HL-60 (cell line): ENCODE data around the gene RUNX1.

ENCODE experiments used
- DNase-seq, 2 experiments: peaks; one replicate each; pipeline ENCODE4 v3.0.0-alpha.2; 2010 to 2020; ENCODE audit warnings: low read depth in 1 of 2, low spot score in 1 of 2
- H3K27ac ChIP-seq: fragments of 250-450 bp; sonication (Bioruptor Pico); replicated peaks from 2 replicates; pipeline ENCODE4 v1.5.1; 2020; ENCODE audit warnings: mild to moderate bottlenecking, moderate library complexity
- H3K27me3 ChIP-seq: fragments of 250-450 bp; sonication (Bioruptor Pico); 2 replicates; pipeline ENCODE4 v1.5.1; 2021; ENCODE audit warnings: mild to moderate bottlenecking, moderate library complexity; ENCODE audit not compliant: insufficient read depth, poor library complexity, severe bottlenecking
- H3K4me3 ChIP-seq: replicated peaks from 2 replicates; pipeline ENCODE4 v1.5.1; 2011; ENCODE audit warnings: mild to moderate bottlenecking, control low read depth, low read length; ENCODE audit not compliant: insufficient read depth
- GABPA ChIP-seq: IDR thresholded peaks from 2 replicates; pipeline ENCODE4 v1.6.1; 2012; ENCODE audit warnings: low read depth
- POLR2AphosphoS5 ChIP-seq: IDR thresholded peaks from 2 replicates; pipeline ENCODE4 v1.6.1; 2012; ENCODE audit warnings: low read depth
- SPI1 ChIP-seq: IDR thresholded peaks from 2 replicates; pipeline ENCODE4 v1.6.1; 2012; ENCODE audit warnings: low read depth, mild to moderate bottlenecking, borderline replicate concordance
- TF ChIP-seq, protein P1 (sequence below): IDR thresholded peaks from 2 replicates; pipeline ENCODE4 v1.6.1; 2012; ENCODE audit warnings: low read depth; ENCODE audit not compliant: insufficient replicate concordance
- TF ChIP-seq, protein P2 (sequence below): IDR thresholded peaks from one replicate; pipeline ENCODE4 v1.5.1; 2011; ENCODE audit warnings: low read length, control low read depth, inconsistent platforms; ENCODE audit not compliant: insufficient read depth

The RUNX1 gene

DNA sequence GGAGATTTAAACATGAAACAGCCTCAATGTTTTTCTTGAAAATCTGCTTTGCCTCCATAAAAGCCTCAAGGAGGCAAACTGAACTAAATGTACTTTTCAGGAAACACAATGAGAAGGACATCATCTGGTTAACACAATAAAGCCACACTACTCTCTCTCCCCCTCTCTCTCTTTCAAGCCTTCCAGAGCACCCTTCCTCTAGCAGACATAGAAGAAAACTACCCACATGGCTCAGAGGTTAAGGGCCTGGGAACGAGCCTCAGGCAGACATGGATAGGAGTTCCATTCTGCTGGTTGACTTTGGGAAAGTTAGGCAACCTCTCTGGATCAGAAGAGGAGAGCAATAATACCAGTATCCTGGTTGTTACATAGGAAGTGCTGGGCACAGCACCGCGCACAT is 42.9 kb downstream of the RUNX1 start:
- TF ChIP-seq SPI1 (no peak), POLR2AphosphoS5 (no peak), GABPA (no peak)
- TF ChIP-seq, protein P1, sequence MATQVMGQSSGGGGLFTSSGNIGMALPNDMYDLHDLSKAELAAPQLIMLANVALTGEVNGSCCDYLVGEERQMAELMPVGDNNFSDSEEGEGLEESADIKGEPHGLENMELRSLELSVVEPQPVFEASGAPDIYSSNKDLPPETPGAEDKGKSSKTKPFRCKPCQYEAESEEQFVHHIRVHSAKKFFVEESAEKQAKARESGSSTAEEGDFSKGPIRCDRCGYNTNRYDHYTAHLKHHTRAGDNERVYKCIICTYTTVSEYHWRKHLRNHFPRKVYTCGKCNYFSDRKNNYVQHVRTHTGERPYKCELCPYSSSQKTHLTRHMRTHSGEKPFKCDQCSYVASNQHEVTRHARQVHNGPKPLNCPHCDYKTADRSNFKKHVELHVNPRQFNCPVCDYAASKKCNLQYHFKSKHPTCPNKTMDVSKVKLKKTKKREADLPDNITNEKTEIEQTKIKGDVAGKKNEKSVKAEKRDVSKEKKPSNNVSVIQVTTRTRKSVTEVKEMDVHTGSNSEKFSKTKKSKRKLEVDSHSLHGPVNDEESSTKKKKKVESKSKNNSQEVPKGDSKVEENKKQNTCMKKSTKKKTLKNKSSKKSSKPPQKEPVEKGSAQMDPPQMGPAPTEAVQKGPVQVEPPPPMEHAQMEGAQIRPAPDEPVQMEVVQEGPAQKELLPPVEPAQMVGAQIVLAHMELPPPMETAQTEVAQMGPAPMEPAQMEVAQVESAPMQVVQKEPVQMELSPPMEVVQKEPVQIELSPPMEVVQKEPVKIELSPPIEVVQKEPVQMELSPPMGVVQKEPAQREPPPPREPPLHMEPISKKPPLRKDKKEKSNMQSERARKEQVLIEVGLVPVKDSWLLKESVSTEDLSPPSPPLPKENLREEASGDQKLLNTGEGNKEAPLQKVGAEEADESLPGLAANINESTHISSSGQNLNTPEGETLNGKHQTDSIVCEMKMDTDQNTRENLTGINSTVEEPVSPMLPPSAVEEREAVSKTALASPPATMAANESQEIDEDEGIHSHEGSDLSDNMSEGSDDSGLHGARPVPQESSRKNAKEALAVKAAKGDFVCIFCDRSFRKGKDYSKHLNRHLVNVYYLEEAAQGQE, result no peak
- TF ChIP-seq, protein P2, sequence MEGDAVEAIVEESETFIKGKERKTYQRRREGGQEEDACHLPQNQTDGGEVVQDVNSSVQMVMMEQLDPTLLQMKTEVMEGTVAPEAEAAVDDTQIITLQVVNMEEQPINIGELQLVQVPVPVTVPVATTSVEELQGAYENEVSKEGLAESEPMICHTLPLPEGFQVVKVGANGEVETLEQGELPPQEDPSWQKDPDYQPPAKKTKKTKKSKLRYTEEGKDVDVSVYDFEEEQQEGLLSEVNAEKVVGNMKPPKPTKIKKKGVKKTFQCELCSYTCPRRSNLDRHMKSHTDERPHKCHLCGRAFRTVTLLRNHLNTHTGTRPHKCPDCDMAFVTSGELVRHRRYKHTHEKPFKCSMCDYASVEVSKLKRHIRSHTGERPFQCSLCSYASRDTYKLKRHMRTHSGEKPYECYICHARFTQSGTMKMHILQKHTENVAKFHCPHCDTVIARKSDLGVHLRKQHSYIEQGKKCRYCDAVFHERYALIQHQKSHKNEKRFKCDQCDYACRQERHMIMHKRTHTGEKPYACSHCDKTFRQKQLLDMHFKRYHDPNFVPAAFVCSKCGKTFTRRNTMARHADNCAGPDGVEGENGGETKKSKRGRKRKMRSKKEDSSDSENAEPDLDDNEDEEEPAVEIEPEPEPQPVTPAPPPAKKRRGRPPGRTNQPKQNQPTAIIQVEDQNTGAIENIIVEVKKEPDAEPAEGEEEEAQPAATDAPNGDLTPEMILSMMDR, result no peak
- Histone ChIP-seq H3K4me3 (no peak overlapping the region), H3K27me3 (no peaks in the 10 kb centered on the region), H3K27ac (no peak overlapping the region)
- DNase-seq, result no peak

DNA sequence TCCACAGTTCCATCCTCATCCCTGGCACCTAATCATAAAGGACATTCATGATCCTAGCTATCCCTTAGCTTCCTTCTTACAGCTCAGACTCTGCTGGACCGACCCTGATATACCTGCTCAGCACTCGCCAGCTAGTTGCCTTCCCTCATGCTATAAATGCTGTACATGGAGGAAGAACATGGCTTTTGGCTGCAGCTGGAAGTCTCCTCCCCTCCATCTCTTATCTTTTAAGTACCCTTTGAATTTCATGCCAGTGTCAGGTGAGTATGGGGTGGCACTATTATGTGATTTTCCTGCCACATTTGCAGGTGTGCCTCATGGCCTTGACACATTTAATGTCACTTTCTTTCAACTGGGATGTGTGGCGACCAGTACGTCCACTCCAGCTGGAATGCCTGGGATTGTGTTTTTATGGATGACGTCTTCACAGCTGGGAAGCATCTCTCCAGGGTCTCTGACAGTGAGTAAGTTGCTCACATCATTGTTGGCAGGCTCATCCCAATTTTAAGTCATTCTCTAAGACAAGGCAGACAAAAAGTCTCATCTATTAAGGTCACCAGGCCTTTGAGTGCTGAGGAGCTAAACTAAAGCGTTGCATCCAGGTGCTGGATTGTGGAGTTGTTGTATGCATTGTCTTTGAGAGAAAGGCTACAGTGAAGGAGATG is 43.4 kb downstream of the RUNX1 start:
- Histone ChIP-seq H3K4me3 (no peak overlapping the region), H3K27ac (no peak overlapping the region), H3K27me3 (no peaks in the 10 kb centered on the region)
- no peak for DNase-seq
- TF ChIP-seq GABPA (no peak), POLR2AphosphoS5 (no peak), SPI1 (no peak)
- TF ChIP-seq, protein P2, result no peak
- TF ChIP-seq, protein P1, result no peak

DNA sequence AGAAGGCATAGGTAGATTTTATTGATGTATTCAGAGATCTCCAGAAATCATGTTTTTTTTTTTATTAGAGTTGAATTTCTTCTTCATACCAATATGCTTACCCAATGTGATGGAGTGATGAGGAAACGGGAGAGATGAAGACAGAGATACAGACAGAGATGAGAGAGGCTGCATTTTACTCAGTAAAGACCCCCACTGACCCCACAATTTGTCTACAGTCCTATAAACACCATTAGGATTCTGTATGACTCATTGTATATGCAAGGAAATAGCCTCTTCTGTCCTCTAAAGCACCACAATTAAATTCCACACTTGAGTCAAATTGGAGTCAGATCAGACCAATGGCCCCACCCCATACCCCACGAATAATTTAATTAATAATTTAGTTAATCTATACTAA is 44.0 kb downstream of the RUNX1 start:
- H3K27ac ChIP-seq, result no peak overlapping the region

More for the DNA sequence above, 44.0 kb downstream of the RUNX1 start:
- no peaks in the 10 kb centered on the region for H3K27me3 ChIP-seq
- no peak for TF ChIP-seq GABPA
- TF ChIP-seq POLR2AphosphoS5, result no peak
- TF ChIP-seq, protein P1, result no peak
- no peak for TF ChIP-seq SPI1
- TF ChIP-seq, protein P2, result no peak
- H3K4me3 ChIP-seq, result no peak overlapping the region
- DNase-seq, result no peak
